Neural crest cell (in vitro differentiated cells): ENCODE results near the gene LMNTD1. TPM values are rescaled to one million over a fixed set of nuclear protein-coding genes. Genes with fewer than 3 reads are reported as not detected.

ENCODE experiments used
- DNase-seq: peaks from one replicate; pipeline ENCODE4 v3.0.0; 2021; ENCODE audit warnings: low read depth, mixed read lengths, low spot score
- H3K27ac Mint-ChIP-seq: one replicate; pipeline ENCODE4 v1.8.0; 2021; ENCODE audit warnings: mild to moderate bottlenecking, mixed read lengths; ENCODE audit not compliant: unreplicated experiment
- H3K27me3 Mint-ChIP-seq: 2 replicates; pipeline ENCODE4 v1.8.0; 2021; ENCODE audit warnings: low read depth, mild to moderate bottlenecking, mixed read lengths
- H3K36me3 Mint-ChIP-seq: 2 replicates; pipeline ENCODE4 v1.8.0; 2021; ENCODE audit warnings: low read depth, mild to moderate bottlenecking, mixed read lengths
- H3K4me1 Mint-ChIP-seq: 2 replicates; pipeline ENCODE4 v1.8.0; 2021; ENCODE audit warnings: mixed read lengths
- H3K4me3 Mint-ChIP-seq: one replicate; pipeline ENCODE4 v1.8.0; 2021; ENCODE audit warnings: mild to moderate bottlenecking, mixed read lengths
- H3K9me3 Mint-ChIP-seq: 2 replicates; pipeline ENCODE4 v1.8.0; 2021; ENCODE audit warnings: mixed read lengths
- CTCF ChIP-seq: fragments of 200-600 bp; sonication (generic); conservative IDR thresholded peaks from 2 replicates; pipeline ENCODE4 v1.5.0; 2021; ENCODE audit warnings: antibody characterized with exemption, mild to moderate bottlenecking
- total RNA-seq: library from RNA; stranded (reverse); gene quantifications from 2 replicates; pipeline ENCODE4 v1.2.1, GENCODE V29; 2021

The LMNTD1 gene
- total RNA-seq, 1 donor from 2014 or later: not detected

GRCh38 chr12:25482625-25483024 is 70.5 kb downstream of the LMNTD1 start:
- DNase-seq: no peak
- Mint-ChIP-seq H3K4me1 (no peaks in the 10 kb centered on the region), H3K36me3 (peaks cover 2% of the 10 kb centered on the region), H3K27me3 (no peaks in the 10 kb centered on the region), H3K9me3 (peaks cover 6% of the 10 kb centered on the region), H3K27ac (no peak overlapping the region), H3K4me3 (no peak overlapping the region)
- TF ChIP-seq CTCF: no peak

GRCh38 chr12:25480145-25480544 is 72.9 kb downstream of the LMNTD1 start:
- no peaks in the 10 kb centered on the region for H3K27me3 Mint-ChIP-seq
- no peak for DNase-seq
- no peaks in the 10 kb centered on the region for H3K4me1 Mint-ChIP-seq
- peaks cover 2% of the 10 kb centered on the region for H3K36me3 Mint-ChIP-seq
- H3K27ac Mint-ChIP-seq: no peak overlapping the region
- H3K9me3 Mint-ChIP-seq: peaks cover 6% of the 10 kb centered on the region
- TF ChIP-seq CTCF: no peak
- H3K4me3 Mint-ChIP-seq: no peak overlapping the region

GRCh38 chr12:25477217-25477616 is 75.9 kb downstream of the LMNTD1 start:
- no peaks in the 10 kb centered on the region for H3K4me1 Mint-ChIP-seq
- no peaks in the 10 kb centered on the region for H3K27me3 Mint-ChIP-seq
- TF ChIP-seq CTCF: no peak
- H3K27ac Mint-ChIP-seq: no peak overlapping the region
- peaks cover 8% of the 10 kb centered on the region for H3K9me3 Mint-ChIP-seq
- H3K36me3 Mint-ChIP-seq: no peaks in the 10 kb centered on the region
- H3K4me3 Mint-ChIP-seq: no peak overlapping the region
- no peak for DNase-seq

GRCh38 chr12:25472453-25472852 is 80.6 kb downstream of the LMNTD1 start:
- TF ChIP-seq CTCF: no peak
- Mint-ChIP-seq H3K36me3 (no peaks in the 10 kb centered on the region), H3K4me3 (no peak overlapping the region), H3K4me1 (no peaks in the 10 kb centered on the region), H3K27me3 (no peaks in the 10 kb centered on the region), H3K27ac (no peak overlapping the region), H3K9me3 (peaks cover 3% of the 10 kb centered on the region)
- DNase-seq: no peak

GRCh38 chr12:25469861-25470260 is 83.2 kb downstream of the LMNTD1 start:
- Mint-ChIP-seq H3K27me3 (no peaks in the 10 kb centered on the region), H3K27ac (no peak overlapping the region), H3K9me3 (peaks cover 3% of the 10 kb centered on the region), H3K36me3 (peaks cover 3% of the 10 kb centered on the region), H3K4me1 (no peaks in the 10 kb centered on the region), H3K4me3 (no peak overlapping the region)
- no peak for DNase-seq
- TF ChIP-seq CTCF: no peak

GRCh38 chr12:25469368-25469767 is 83.7 kb downstream of the LMNTD1 start:
- no peaks in the 10 kb centered on the region for H3K27me3 Mint-ChIP-seq
- H3K4me3 Mint-ChIP-seq: no peak overlapping the region
- H3K36me3 Mint-ChIP-seq: peaks cover 3% of the 10 kb centered on the region
- TF ChIP-seq CTCF: no peak
- no peak overlapping the region for H3K27ac Mint-ChIP-seq
- no peaks in the 10 kb centered on the region for H3K4me1 Mint-ChIP-seq
- peaks cover 3% of the 10 kb centered on the region for H3K9me3 Mint-ChIP-seq
- no peak for DNase-seq
